Stomach smooth muscle (tissue), 2 donors: ENCODE measurements around the gene TDRD15.
"Not testable (repeated sequence)": the region's sequence is repeated elsewhere in the genome, so short reads cannot be mapped to it uniquely, and the experiment has no call there.

Source experiments
- H3K27ac ChIP-seq: one replicate; pipeline ENCODE4 v1.7.0; 2013; ENCODE audit warnings: mild to moderate bottlenecking, low read length, inconsistent platforms
- H3K27me3 ChIP-seq, 2 donors: one replicate each; pipeline ENCODE4 v1.7.0; 2013; ENCODE audit warnings: low read length in 2 of 2; ENCODE audit not compliant: insufficient read depth in 2 of 2, control insufficient read depth in 1 of 2
- H3K36me3 ChIP-seq, 2 donors: one replicate each; pipeline ENCODE4 v1.7.0; 2013; ENCODE audit warnings: low read length in 2 of 2; ENCODE audit not compliant: control insufficient read depth in 2 of 2, insufficient read depth in 2 of 2
- H3K4me1 ChIP-seq: one replicate; pipeline ENCODE4 v1.7.0; 2013; ENCODE audit warnings: low read length; ENCODE audit not compliant: control insufficient read depth, insufficient read depth
- H3K4me3 ChIP-seq, 2 donors: one replicate each; pipeline ENCODE4 v1.7.0; 2013; ENCODE audit warnings: low read length in 2 of 2
- H3K9ac ChIP-seq, 2 donors: one replicate each; pipeline ENCODE4 v1.7.0; 2013; ENCODE audit warnings: low read length in 2 of 2, mild to moderate bottlenecking in 1 of 2
- H3K9me3 ChIP-seq, 2 donors: one replicate each; pipeline ENCODE4 v1.7.0; 2013; ENCODE audit warnings: low read length in 2 of 2; ENCODE audit not compliant: control insufficient read depth in 2 of 2
- donor health status: healthy.
- donor health status: Pancreatic carcinoma.

Gene TDRD15

DNA sequence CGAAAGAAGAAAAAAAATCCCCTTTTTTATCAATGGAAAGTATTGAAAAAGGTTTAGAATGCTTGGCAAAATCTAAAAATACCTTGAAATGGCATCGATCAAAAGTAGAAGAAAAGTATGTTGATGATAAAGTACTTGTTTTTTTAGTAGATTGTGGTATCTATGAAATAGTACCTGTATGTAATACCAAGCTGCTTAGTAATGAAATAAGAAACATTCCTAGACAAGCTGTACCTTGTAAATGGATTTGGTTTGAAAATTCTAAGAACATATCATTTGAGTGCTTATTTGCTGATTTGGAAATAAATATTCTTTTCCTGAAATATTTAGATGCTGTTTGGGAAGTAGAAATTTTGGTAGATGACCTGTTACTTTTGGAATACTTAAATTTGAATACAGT is 18.4 kb downstream of the TDRD15 start:
- H3K27ac ChIP-seq, result no peak overlapping the region
- H3K27me3 ChIP-seq, result no peaks in the 10 kb centered on the region
- H3K4me3 ChIP-seq, result no peak overlapping the region
- H3K9me3 ChIP-seq, result no peaks in the 10 kb centered on the region
- no peaks in the 10 kb centered on the region for H3K36me3 ChIP-seq
- no peak overlapping the region for H3K9ac ChIP-seq
- H3K4me1 ChIP-seq, result no peaks in the 10 kb centered on the region

DNA sequence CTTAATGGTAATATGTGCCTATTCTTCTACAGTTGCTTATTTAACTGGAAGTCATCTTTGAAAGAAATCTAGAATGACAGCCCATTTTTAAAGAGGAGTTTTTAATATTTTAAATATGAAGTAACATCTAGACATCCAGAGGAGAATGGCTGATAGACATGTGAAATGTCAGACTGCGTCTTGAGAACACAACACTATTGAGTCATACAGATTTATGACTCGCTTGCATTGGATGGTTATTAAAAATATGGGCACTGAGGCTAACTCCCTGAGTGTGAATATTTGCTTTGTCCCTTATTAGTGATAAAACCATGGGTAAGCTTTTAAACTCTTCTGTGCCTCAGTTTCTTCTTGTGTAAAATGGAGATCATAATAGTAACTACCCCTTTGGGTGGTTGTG is 22.9 kb downstream of the TDRD15 start:
- Histone ChIP-seq H3K27ac (no peak overlapping the region), H3K4me3 (no peak overlapping the region), H3K9ac (no peak overlapping the region), H3K4me1 (no peaks in the 10 kb centered on the region), H3K36me3 (no peaks in the 10 kb centered on the region), H3K9me3 (no peaks in the 10 kb centered on the region), H3K27me3 (no peaks in the 10 kb centered on the region)

DNA sequence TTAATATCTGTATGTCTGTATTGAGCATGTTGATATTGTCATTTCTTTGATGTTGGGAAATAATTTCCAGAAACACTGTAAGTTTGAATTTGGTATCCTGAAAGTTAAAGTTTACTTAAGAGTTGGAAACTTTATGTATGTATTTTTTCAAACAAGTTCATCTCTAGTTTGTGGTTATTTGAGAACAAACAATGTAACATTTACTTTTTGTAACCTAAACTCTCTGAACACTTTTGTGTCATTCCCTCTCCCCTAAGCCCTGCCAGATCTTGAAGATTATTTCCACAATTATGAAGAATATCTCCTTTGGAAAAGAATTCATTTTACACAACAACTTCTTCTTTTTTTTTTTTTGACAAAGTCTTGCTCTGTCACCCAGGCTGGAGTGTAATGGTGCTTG is 24.9 kb downstream of the TDRD15 start:
- no peaks in the 10 kb centered on the region for H3K9me3 ChIP-seq
- H3K4me3 ChIP-seq, result no peak overlapping the region
- no peaks in the 10 kb centered on the region for H3K27me3 ChIP-seq
- no peaks in the 10 kb centered on the region for H3K4me1 ChIP-seq
- H3K27ac ChIP-seq, result no peak overlapping the region
- H3K36me3 ChIP-seq, result no peaks in the 10 kb centered on the region
- no peak overlapping the region for H3K9ac ChIP-seq

DNA sequence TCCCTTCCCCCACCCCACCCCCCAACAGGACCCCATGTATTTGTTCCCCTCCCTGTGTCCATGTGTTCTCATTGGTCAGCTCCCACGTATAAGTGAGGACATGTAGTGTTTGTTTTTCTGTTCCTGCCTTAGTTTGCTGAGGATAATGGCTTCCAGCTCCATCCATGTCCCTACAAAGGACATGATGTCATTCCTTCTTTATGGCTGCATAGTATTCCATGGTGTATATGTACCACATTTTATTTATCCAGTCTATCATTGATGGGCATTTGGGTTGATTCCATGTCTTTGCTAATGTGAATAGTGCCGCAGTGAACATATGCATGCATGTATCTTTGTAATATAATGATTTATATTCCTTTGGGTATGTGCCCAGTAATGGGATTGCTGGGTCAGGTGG is 27.5 kb downstream of the TDRD15 start:
- not testable (repeated sequence) for H3K9ac ChIP-seq, H3K27me3 ChIP-seq, H3K36me3 ChIP-seq, H3K4me1 ChIP-seq, H3K9me3 ChIP-seq, H3K27ac ChIP-seq, H3K4me3 ChIP-seq

DNA sequence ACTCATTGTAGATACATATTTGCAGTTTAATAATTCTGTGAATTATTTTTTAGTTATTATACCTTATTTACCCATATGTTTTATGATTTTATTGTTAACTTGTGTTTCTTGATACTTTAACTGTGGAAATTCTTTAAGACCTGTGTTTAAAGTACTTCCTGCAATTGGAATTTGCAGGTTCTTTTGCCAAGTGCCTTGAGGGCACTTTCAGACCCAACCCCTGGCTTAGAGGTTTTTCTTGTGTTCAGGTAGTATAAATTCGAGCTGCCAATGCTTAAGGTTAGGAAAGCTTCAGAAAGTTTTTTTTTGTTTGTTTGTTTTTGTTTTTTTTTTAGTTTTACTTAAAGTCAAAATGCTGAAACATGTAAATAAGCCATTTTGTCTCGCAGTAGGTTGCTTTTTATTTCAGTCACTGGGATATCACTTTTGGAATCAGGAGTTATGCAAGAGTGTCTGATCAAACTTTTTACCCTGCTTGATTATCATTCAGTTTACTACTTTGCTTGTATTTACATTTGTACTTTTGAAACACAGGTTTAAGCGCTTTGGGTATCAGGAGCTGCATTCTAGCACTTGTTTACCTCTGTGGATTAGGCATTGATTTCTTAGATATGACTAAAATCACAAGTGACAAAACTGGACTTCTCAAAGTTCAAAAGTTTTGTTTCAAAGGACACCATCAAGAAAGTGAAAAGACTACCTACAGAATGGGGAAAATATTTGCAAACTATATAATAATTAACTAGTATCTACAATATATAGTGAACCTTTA is 31.8 kb downstream of the TDRD15 start:
- no peak overlapping the region for H3K4me3 ChIP-seq
- no peak overlapping the region for H3K27ac ChIP-seq
- no peaks in the 10 kb centered on the region for H3K27me3 ChIP-seq
- H3K9me3 ChIP-seq, result no peaks in the 10 kb centered on the region
- H3K4me1 ChIP-seq, result no peaks in the 10 kb centered on the region
- no peak overlapping the region for H3K9ac ChIP-seq
- no peaks in the 10 kb centered on the region for H3K36me3 ChIP-seq

DNA sequence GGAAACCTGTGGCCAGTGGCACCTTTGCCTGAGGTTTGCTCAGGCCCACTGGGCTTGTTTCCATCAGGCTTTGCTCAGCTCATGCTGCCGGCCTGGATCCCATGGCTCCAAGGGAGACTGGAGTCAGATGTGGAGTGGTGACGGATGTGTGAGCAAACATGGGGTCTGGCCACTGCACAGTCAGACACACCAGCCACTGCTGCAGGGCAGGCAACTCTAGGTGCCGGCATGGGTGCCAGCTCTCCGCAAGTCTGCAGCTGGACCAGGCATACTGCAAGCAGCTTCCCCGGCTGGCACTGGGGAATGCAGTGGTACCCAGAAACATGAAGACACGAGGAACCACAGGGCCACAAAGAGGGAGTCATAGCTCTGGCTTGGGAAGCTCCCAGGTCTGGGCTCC is 37.4 kb downstream of the TDRD15 start:
- no peak overlapping the region for H3K9ac ChIP-seq
- no peak overlapping the region for H3K27ac ChIP-seq
- H3K9me3 ChIP-seq, result no peaks in the 10 kb centered on the region
- H3K36me3 ChIP-seq, result no peaks in the 10 kb centered on the region
- H3K27me3 ChIP-seq, result no peaks in the 10 kb centered on the region
- H3K4me1 ChIP-seq, result no peaks in the 10 kb centered on the region
- H3K4me3 ChIP-seq, result no peak overlapping the region

DNA sequence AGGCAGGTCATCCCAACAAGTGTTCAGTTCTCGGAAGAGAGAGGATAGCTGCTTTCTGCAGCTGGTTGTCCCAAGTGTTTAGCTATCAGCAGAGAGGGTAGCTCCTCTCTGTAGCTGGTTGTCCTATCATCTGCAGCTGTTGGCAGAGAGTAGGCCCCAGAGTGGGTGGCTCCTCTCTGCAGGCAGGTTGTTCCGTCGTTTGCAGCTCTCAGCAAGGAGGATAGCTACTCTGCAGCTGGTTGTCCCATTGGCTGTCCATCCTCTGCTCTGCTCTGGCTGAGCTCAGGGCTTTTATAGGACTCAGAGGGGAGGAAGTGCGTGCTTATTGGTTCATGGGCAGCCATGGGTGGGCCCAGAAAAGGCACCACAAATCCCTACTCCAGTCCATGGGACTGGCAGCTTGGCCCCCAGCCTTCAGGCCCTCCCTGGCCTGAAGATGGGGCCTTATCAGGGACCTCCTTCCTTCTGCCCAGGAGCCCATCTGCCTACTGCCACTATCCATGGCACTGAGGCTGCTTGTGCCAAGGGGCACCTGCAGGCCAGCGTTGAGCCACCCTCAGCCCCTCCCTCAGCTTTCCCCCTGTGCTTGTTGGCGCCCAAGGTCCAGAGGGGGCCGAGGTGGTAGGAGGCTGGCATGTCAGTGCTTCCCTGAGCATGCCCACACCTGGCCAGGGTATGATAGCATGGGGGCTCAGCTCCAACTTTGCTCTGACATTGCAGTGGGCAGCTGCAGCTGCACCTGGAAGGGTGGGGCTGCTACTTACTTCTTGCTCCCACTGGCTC is 38.3 kb downstream of the TDRD15 start:
- Histone ChIP-seq H3K9me3 (no peaks in the 10 kb centered on the region), H3K9ac (no peak overlapping the region), H3K27me3 (no peaks in the 10 kb centered on the region), H3K4me1 (no peaks in the 10 kb centered on the region), H3K27ac (no peak overlapping the region), H3K36me3 (no peaks in the 10 kb centered on the region), H3K4me3 (no peak overlapping the region)

DNA sequence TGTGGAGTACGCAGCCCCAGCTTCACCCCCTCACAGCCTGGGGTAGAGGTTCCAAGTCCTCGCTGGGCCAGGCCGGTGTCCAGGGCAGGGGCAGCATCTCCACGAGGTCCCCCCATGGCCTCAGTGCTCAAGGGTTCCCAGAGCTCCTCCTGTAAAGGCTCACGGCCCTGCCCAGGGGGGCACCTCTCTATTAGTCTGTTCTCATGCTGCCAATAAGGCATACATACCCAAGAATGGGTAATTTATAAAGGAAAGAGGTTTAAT is 38.8 kb downstream of the TDRD15 start:
- no peaks in the 10 kb centered on the region for H3K9me3 ChIP-seq
- no peak overlapping the region for H3K27ac ChIP-seq
- H3K36me3 ChIP-seq, result no peaks in the 10 kb centered on the region
- no peaks in the 10 kb centered on the region for H3K4me1 ChIP-seq
- no peaks in the 10 kb centered on the region for H3K27me3 ChIP-seq
- H3K9ac ChIP-seq, result no peak overlapping the region
- no peak overlapping the region for H3K4me3 ChIP-seq

DNA sequence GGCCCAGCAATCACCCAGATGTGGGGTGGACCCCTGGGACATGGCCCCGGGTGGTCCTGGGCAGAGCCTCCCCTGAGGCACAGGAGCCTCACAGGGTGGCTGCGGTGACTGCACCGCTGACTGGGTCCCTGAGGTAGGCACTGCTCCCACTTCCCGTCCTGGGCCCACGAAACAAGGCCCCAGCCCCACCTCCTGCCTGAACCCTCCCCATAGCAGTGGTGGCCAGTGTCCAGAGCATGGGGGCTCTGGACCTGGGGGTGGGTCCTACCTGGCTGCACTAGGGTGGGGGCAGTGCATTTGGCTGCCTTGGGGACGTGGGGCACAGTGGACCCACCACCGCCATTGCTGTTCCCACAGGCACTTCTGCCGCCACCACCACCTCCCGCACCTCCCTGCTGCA is 39.4 kb downstream of the TDRD15 start:
- Histone ChIP-seq H3K36me3 (no peaks in the 10 kb centered on the region), H3K9ac (no peak overlapping the region), H3K27ac (no peak overlapping the region), H3K4me3 (no peak overlapping the region), H3K27me3 (no peaks in the 10 kb centered on the region), H3K9me3 (no peaks in the 10 kb centered on the region), H3K4me1 (no peaks in the 10 kb centered on the region)

DNA sequence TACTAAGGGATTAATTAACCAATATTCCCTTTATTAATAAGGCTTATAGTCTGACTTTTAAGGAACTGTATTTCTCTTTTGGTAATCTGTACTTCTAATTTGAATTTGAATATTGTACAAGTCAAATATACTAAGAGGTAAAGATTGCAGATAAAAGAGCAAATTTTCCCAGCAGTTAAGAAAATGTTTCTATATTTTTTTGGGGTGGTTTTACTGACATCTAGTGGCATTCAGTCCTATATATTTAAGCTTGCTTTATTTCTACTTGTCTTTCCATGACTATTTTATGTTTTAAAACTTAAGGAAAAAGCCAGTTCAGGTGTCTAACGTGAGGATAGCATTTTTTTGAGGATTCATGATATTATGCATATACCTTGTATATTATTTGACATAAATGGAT is 41.6 kb downstream of the TDRD15 start:
- H3K9ac ChIP-seq, result no peak overlapping the region
- no peak overlapping the region for H3K4me3 ChIP-seq
- H3K36me3 ChIP-seq, result no peaks in the 10 kb centered on the region
- H3K27ac ChIP-seq, result no peak overlapping the region
- no peaks in the 10 kb centered on the region for H3K9me3 ChIP-seq
- no peaks in the 10 kb centered on the region for H3K27me3 ChIP-seq
- no peaks in the 10 kb centered on the region for H3K4me1 ChIP-seq

DNA sequence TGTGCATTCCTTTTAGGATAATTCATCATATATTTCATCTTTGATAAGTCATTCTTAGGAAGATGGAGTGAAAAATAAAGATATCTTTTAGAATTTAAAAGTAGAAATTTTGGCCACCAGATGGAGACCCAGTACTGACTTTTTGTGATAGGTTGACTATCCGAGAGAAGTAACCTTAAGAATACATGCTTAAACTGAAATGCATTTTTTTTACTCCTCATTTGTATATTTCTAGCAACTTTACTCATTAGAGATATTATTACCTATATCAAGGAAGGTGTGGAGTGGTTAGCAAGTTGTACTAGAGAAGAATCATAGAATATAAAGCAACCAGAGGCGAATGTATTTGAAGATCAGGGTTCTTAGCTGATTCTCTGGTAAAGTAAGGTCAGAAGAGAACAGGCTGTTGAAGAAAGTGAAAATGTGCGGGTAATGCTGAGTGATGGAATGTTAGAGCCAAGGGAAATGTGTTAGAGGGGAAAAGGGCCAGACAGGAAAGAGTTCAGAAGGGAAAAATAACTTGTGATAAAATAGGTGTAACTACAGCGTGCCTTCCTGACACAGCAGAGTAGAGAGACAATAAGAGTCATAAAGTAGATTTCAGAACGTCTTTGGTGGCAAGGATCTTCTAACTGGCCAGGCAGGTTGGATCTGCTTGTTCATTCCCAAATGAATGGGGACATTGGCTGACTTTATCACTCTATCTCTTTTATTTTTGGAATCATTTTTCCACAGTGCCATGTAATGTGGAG is 52.3 kb downstream of the TDRD15 start:
- H3K36me3 ChIP-seq, result no peaks in the 10 kb centered on the region
- H3K4me1 ChIP-seq, result no peaks in the 10 kb centered on the region
- no peaks in the 10 kb centered on the region for H3K9me3 ChIP-seq
- no peak overlapping the region for H3K4me3 ChIP-seq
- H3K9ac ChIP-seq, result no peak overlapping the region
- H3K27ac ChIP-seq, result no peak overlapping the region
- H3K27me3 ChIP-seq, result no peaks in the 10 kb centered on the region
